ENCODE data around the gene SERPIND1. TPM values are rescaled to one million over a fixed set of nuclear protein-coding genes. Genes with fewer than 3 reads are reported as not detected.
"Not testable (repeated sequence)": the region's sequence is repeated elsewhere in the genome, so short reads cannot be mapped to it uniquely, and the experiment has no call there.

SERPIND1 gene
- total RNA-seq, 2 experiments from 2014 or later = not detected

GRCh38 chr22:20764471-20764720, 9.5 kb upstream of the SERPIND1 start:
- CTCF ChIA-PET = interaction anchor here (1.1 to 1.6 kb wide), 3 partner anchors 16 to 22 kb away, joined by 3 to 4 read pairs (median 3); no protein-coding TSS in a partner anchor
- no peak overlapping the region for H3K27ac Mint-ChIP-seq
- DNase-seq (no peak), ATAC-seq (no peak)
- H3K36me3 Mint-ChIP-seq (ENCODE audit: low read depth) = peaks cover 20% of the 10 kb centered on the region
- H3K4me3 Mint-ChIP-seq = no peak overlapping the region
- POLR2A ChIA-PET = no interaction called here
- peaks cover 11% of the 10 kb centered on the region for H3K4me1 Mint-ChIP-seq (ENCODE audit: low read depth)
- no peaks in the 10 kb centered on the region for H3K27me3 Mint-ChIP-seq (ENCODE audit: low read depth)
- H3K9me3 Mint-ChIP-seq (ENCODE audit: insufficient read depth) = no peaks in the 10 kb centered on the region

DNA sequence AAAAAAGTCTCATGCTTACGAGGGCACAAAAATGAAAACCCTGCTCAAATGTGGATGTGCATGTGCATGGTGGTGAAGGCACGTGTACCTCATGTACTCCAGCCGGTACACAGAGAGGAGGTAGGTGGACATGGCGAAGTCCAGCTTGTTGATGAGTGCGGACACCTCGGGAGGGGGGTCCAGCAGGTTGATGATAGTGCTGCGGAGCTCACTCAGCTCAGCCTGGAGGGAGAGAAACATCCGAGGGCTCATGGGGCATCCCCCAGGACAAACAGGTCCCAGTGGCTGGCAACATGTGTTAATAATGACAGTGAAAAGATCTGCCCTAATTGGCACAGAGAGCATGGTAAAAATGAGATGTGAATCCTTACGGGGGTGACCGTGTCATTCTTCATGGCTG, 9.2 kb upstream of the SERPIND1 start:
- no peaks in the 10 kb centered on the region for H3K27me3 Mint-ChIP-seq (ENCODE audit: low read depth)
- no peak for DNase-seq
- H3K27ac Mint-ChIP-seq = no peak overlapping the region
- ATAC-seq = no peak
- no peaks in the 10 kb centered on the region for H3K9me3 Mint-ChIP-seq (ENCODE audit: insufficient read depth)
- CTCF ChIA-PET = interaction anchor here (1.6 kb wide), 1 partner anchor 16 kb away, joined by 4 read pairs; no protein-coding TSS in a partner anchor
- H3K36me3 Mint-ChIP-seq (ENCODE audit: low read depth) = peaks cover 21% of the 10 kb centered on the region
- POLR2A ChIA-PET = no interaction called here
- H3K4me1 Mint-ChIP-seq (ENCODE audit: low read depth) = peaks cover 11% of the 10 kb centered on the region
- H3K4me3 Mint-ChIP-seq = no peak overlapping the region

DNA sequence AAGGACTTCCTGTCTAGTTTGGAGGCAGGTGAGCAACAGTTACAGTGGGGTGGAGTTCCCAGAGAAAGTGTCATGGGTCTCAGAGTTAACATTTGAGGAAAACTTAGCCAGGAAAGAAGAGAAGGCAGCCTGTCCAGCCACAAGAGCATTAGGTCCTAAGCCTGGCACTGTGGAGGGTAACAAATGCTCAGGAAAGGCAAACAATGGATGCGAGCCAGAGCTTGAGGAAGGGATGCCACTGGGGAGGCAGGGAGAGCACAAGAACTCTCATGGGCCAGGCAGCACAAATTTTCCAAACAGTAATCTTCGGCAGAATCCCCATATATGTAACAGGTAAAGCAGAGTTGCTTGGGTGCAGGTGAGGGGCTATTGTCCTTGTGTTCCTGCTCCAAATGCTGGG, 8.0 kb upstream of the SERPIND1 start:
- H3K4me3 Mint-ChIP-seq = no peak overlapping the region
- H3K27me3 Mint-ChIP-seq (ENCODE audit: low read depth) = no peaks in the 10 kb centered on the region
- ATAC-seq = no peak
- CTCF ChIA-PET = no interaction called here
- H3K4me1 Mint-ChIP-seq (ENCODE audit: low read depth) = peaks cover 11% of the 10 kb centered on the region
- no peak for DNase-seq
- POLR2A ChIA-PET = no interaction called here
- H3K27ac Mint-ChIP-seq = peak overlapping the region; percentile 4
- no peaks in the 10 kb centered on the region for H3K9me3 Mint-ChIP-seq (ENCODE audit: insufficient read depth)
- peaks cover 16% of the 10 kb centered on the region for H3K36me3 Mint-ChIP-seq (ENCODE audit: low read depth)

DNA sequence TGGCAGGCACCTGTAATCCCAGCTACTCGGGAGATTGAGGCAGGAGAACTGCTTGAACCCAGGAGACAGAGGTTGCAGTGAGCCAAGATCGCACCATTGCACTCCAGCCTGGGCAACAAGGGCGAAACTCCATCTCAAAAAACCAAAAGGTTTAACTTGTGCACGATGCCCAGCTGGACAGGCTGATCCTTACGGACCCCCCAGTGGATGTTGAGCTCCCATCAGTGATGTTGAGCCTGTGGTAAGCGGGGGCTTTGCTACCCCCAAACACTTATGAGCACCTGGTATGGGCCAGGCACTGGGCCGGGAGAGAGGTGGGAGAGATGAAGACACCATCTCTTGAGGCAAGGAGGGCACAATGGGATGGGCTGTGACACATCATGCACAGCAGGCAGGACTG, 7.4 kb upstream of the SERPIND1 start:
- POLR2A ChIA-PET = no interaction called here
- peaks cover 11% of the 10 kb centered on the region for H3K4me1 Mint-ChIP-seq (ENCODE audit: low read depth)
- no peak for ATAC-seq
- no peak for DNase-seq
- peaks cover 16% of the 10 kb centered on the region for H3K36me3 Mint-ChIP-seq (ENCODE audit: low read depth)
- H3K27ac Mint-ChIP-seq = no peak overlapping the region
- H3K9me3 Mint-ChIP-seq (ENCODE audit: insufficient read depth) = no peaks in the 10 kb centered on the region
- no peak overlapping the region for H3K4me3 Mint-ChIP-seq
- CTCF ChIA-PET = no interaction called here
- H3K27me3 Mint-ChIP-seq (ENCODE audit: low read depth) = no peaks in the 10 kb centered on the region

DNA sequence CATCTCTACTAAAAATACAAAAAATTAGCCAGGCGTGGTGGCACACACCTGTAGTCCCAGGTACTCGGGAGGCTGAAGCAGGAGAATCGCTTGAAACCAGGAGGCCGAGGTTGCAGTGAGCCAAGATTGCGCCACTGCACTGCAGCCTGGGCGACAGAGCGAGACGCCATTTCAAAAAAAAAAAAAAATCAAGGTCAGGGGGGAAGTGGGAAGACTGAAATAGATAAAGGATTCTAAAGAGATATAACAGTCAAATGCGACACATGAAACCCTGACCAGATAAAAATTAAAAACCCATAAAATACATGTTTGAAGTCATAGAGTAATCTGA, 4.5 kb upstream of the SERPIND1 start:
- POLR2A ChIA-PET, CTCF ChIA-PET, ATAC-seq: not testable (repeated sequence)

DNA sequence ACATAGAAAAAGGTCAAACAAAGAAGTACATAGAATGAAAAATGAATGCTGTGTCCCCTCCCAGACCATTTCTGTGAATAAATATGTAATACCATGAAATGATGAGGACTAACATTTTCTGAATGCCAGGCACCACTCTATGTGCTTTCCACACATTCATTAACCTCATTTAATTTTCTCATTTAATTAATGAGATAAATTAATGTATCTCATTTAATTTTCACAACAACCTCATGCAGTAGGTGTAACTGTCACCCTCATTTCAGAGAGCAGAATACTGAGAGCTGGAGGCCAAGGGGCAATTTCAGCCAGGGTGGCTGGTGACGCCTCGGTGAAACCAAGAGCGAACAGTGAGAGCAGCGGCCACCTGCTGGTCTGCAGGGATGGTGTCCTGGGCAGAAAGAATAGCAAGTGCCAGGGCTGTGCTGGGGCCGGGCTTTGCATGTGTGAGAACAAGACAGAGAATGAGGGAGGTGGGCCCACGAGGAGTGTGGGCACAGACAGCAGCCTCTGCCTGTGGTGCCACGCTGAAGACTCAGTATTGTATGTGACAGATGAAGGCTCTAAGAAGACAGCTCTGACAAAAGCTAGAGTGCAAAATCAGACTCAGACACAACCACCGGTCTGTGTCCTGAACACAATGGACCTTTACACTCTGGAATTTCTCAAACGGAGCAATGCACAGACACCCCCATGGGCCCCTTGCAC, 1.8 kb upstream of the SERPIND1 start:
- no peak overlapping the region for H3K27ac Mint-ChIP-seq
- no peak overlapping the region for H3K4me3 Mint-ChIP-seq
- POLR2A ChIA-PET = no interaction called here
- DNase-seq (no peak), ATAC-seq (no peak)
- H3K9me3 Mint-ChIP-seq (ENCODE audit: insufficient read depth) = no peaks in the 10 kb centered on the region
- CTCF ChIA-PET = interaction anchor here (1.6 kb wide), 1 partner anchor 11 kb away, joined by 4 read pairs; no protein-coding TSS in a partner anchor
- H3K27me3 Mint-ChIP-seq (ENCODE audit: low read depth) = no peaks in the 10 kb centered on the region
- H3K36me3 Mint-ChIP-seq (ENCODE audit: low read depth) = peaks cover 9% of the 10 kb centered on the region
- H3K4me1 Mint-ChIP-seq (ENCODE audit: low read depth) = peaks cover 11% of the 10 kb centered on the region

More for the DNA sequence above, 4.5 kb upstream of the SERPIND1 start:
- H3K9me3 Mint-ChIP-seq (ENCODE audit: insufficient read depth); DNase-seq; H3K27ac Mint-ChIP-seq; H3K36me3 Mint-ChIP-seq (ENCODE audit: low read depth); H3K4me3 Mint-ChIP-seq; H3K27me3 Mint-ChIP-seq (ENCODE audit: low read depth): not testable (repeated sequence)
- peaks cover 11% of the 10 kb centered on the region for H3K4me1 Mint-ChIP-seq (ENCODE audit: low read depth)

- ChIA-PET POLR2A (no interaction called here), CTCF (no interaction called here)
- Mint-ChIP-seq H3K27ac (no peak overlapping the region), H3K9me3 (ENCODE audit: insufficient read depth) (no peaks in the 10 kb centered on the region), H3K4me1 (ENCODE audit: low read depth) (peaks cover 8% of the 10 kb centered on the region), H3K36me3 (ENCODE audit: low read depth) (peaks cover 12% of the 10 kb centered on the region), H3K4me3 (no peak overlapping the region), H3K27me3 (ENCODE audit: low read depth) (no peaks in the 10 kb centered on the region)
- DNase-seq = no peak
- no peak for ATAC-seq
Measured at GRCh38 chr22:20774882-20775281, 969 bp downstream of the SERPIND1 start.

DNA sequence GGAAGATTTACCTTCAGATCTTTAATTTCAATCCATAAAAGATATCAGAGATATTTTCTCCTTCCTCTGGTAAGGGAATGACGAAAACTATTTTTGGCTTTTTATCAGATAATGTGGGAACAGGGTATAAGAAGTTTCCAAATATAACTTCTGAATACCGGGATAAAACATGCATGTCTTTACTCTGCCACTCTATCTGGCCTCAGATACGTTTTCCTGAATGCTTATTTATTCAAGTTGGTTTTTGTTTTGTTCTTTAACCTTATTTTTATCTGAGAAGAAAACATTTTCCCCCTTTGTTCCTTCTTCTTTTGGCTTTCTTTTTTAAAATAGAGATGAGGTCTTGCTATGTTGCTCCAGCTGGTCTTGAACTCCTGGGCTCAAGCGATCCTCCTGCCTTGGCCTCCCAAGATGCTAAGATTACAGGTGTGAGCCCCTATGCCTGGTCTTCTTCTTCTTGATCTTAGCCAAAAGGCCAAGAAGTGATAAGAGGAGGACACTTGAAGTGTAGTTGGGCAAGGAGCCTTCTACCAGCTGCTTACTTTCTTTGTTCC, 1.5 kb downstream of the SERPIND1 start:
- no peak for DNase-seq
- CTCF ChIA-PET = interaction anchor here (1.2 kb wide), 1 partner anchor 9 kb away, joined by 11 read pairs; no protein-coding TSS in a partner anchor
- Mint-ChIP-seq H3K9me3 (ENCODE audit: insufficient read depth) (no peaks in the 10 kb centered on the region), H3K27ac (no peak overlapping the region), H3K36me3 (ENCODE audit: low read depth) (peaks cover 13% of the 10 kb centered on the region), H3K4me1 (ENCODE audit: low read depth) (peaks cover 8% of the 10 kb centered on the region), H3K27me3 (ENCODE audit: low read depth) (no peaks in the 10 kb centered on the region), H3K4me3 (no peak overlapping the region)
- POLR2A ChIA-PET = no interaction called here
- ATAC-seq = no peak

- DNase-seq (no peak), ATAC-seq (no peak)
- peaks cover 8% of the 10 kb centered on the region for H3K4me1 Mint-ChIP-seq (ENCODE audit: low read depth)
- no peaks in the 10 kb centered on the region for H3K27me3 Mint-ChIP-seq (ENCODE audit: low read depth)
- ChIA-PET CTCF (interaction anchor here (0.7 to 1.2 kb wide), 2 partner anchors 8 to 9 kb away, joined by 3 to 11 read pairs; no protein-coding TSS in a partner anchor), POLR2A (no interaction called here)
- H3K4me3 Mint-ChIP-seq = no peak overlapping the region
- H3K36me3 Mint-ChIP-seq (ENCODE audit: low read depth) = peaks cover 13% of the 10 kb centered on the region
- H3K9me3 Mint-ChIP-seq (ENCODE audit: insufficient read depth) = no peaks in the 10 kb centered on the region
- no peak overlapping the region for H3K27ac Mint-ChIP-seq
Measured at GRCh38 chr22:20776624-20777405, 2.9 kb downstream of the SERPIND1 start.

GRCh38 chr22:20777420-20778177, 3.7 kb downstream of the SERPIND1 start:
- H3K27me3 Mint-ChIP-seq (ENCODE audit: low read depth) = no peaks in the 10 kb centered on the region
- DNase-seq = no peak
- H3K4me1 Mint-ChIP-seq (ENCODE audit: low read depth) = peaks cover 8% of the 10 kb centered on the region
- no peaks in the 10 kb centered on the region for H3K9me3 Mint-ChIP-seq (ENCODE audit: insufficient read depth)
- ChIA-PET CTCF (no interaction called here), POLR2A (no interaction called here)
- peaks cover 13% of the 10 kb centered on the region for H3K36me3 Mint-ChIP-seq (ENCODE audit: low read depth)
- H3K27ac Mint-ChIP-seq = no peak overlapping the region
- no peak for ATAC-seq
- H3K4me3 Mint-ChIP-seq = no peak overlapping the region

DNA sequence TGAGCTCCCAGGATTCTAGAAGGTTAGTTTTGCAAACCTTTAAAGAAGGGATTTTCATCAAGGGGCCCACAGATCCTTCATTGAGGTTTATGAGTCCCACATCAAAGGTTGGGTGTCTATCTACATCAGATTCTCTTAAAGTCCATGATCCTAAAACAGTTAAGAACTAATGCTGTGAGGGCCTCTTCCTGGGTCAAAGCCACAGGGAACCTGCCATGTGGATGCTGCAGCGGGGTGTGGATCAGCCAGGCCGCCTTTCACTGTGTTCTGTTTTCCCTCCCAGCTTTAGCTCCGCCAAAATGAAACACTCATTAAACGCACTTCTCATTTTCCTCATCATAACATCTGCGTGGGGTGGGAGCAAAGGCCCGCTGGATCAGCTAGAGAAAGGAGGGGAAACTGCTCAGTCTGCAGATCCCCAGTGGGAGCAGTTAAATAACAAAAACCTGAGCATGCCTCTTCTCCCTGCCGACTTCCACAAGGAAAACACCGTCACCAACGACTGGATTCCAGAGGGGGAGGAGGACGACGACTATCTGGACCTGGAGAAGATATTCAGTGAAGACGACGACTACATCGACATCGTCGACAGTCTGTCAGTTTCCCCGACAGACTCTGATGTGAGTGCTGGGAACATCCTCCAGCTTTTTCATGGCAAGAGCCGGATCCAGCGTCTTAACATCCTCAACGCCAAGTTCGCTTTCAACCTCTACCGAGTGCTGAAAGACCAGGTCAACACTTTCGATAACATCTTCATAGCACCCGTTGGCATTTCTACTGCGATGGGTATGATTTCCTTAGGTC, 5.3 kb downstream of the SERPIND1 start:
- Mint-ChIP-seq H3K4me1 (ENCODE audit: low read depth) (peaks cover 8% of the 10 kb centered on the region), H3K4me3 (no peak overlapping the region), H3K27ac (no peak overlapping the region), H3K27me3 (ENCODE audit: low read depth) (no peaks in the 10 kb centered on the region), H3K36me3 (ENCODE audit: low read depth) (peaks cover 15% of the 10 kb centered on the region), H3K9me3 (ENCODE audit: insufficient read depth) (no peaks in the 10 kb centered on the region)
- ATAC-seq (no peak), DNase-seq (no peak)
- CTCF ChIA-PET = no interaction called here
- POLR2A ChIA-PET = interaction anchor here (0.7 kb wide), 1 partner anchor 18 kb away, joined by 3 read pairs; no protein-coding TSS in a partner anchor
